ENCODE measurements around the gene ANXA5. TPM values are rescaled to one million over a fixed set of nuclear protein-coding genes. Genes with fewer than 3 reads are reported as not detected.

The ANXA5 gene
- total and polyA plus RNA-seq, 7 donors: 59.1 to 264 (median 116) TPM

- ATAC-seq: no peak
These were observed 43.6 kb downstream of the ANXA5 start for GRCh38 chr4:121653214-121653613.

GRCh38 chr4:121651597-121651996 is 45.2 kb downstream of the ANXA5 start:
- peaks cover 0 to 3% (median 0%) of the 10 kb centered on the region in 3 donors for H3K27me3 ChIP-seq (ENCODE audit: insufficient read depth in 3 of 3, low read length in 2 of 3)
- no peak overlapping the region for H3K4me3 ChIP-seq
- H3K9me3 ChIP-seq: no peaks in the 10 kb centered on the region
- intact Hi-C loops (cut with DNase I): loop anchor here in 1 of 2 donors (10.0 kb wide), 1 partner anchor 277 kb away; no protein-coding TSS in a partner anchor
- no peak for TF ChIP-seq CTCF (IDR thresholded peaks at IDR 0.05)
- H3K36me3 ChIP-seq (ENCODE audit: insufficient read depth in 1 of 2, low read depth in 1 of 2): no peaks in the 10 kb centered on the region
- no peak overlapping the region for H3K27ac ChIP-seq
- no peaks in the 10 kb centered on the region for H3K4me1 ChIP-seq
- WGBS, 3 donors: 46 to 50% (median 47%) methylated on average over 5 of the region's 5 CpGs
- ATAC-seq: no peak
- DNase-seq: no peak

More at GRCh38 chr4:121653214-121653613, 43.6 kb downstream of the ANXA5 start:
- intact Hi-C loops (cut with DNase I): loop anchor here in 1 of 2 donors (10.0 kb wide), 1 partner anchor 278 kb away; no protein-coding TSS in a partner anchor
- no peak for TF ChIP-seq CTCF (IDR thresholded peaks at IDR 0.05)
- H3K4me1 ChIP-seq: no peaks in the 10 kb centered on the region
- no peak overlapping the region for H3K4me3 ChIP-seq
- no peaks in the 10 kb centered on the region for H3K36me3 ChIP-seq (ENCODE audit: insufficient read depth in 1 of 2, low read depth in 1 of 2)
- DNase-seq: no peak
- no peaks in the 10 kb centered on the region for H3K9me3 ChIP-seq
- WGBS, 3 donors: 93 to 100% (median 99%) methylated on average over 1 of the region's 1 CpG
- no peak overlapping the region for H3K27ac ChIP-seq
- H3K27me3 ChIP-seq (ENCODE audit: insufficient read depth in 3 of 3, low read length in 2 of 3): peaks cover 0 to 3% (median 0%) of the 10 kb centered on the region in 3 donors

GRCh38 chr4:121650741-121651140 is 46.0 kb downstream of the ANXA5 start:
- H3K27ac ChIP-seq: no peak overlapping the region
- intact Hi-C loops (cut with DNase I): loop anchor here in 1 of 2 donors (10.0 kb wide), 1 partner anchor 276 kb away; no protein-coding TSS in a partner anchor
- H3K36me3 ChIP-seq (ENCODE audit: insufficient read depth in 1 of 2, low read depth in 1 of 2): no peaks in the 10 kb centered on the region
- no peak overlapping the region for H3K4me3 ChIP-seq
- WGBS, 3 donors: 85 to 89% (median 88%) methylated on average over 2 of the region's 2 CpGs
- no peaks in the 10 kb centered on the region for H3K9me3 ChIP-seq
- no peak for TF ChIP-seq CTCF (IDR thresholded peaks at IDR 0.05)
- DNase-seq (no peak), ATAC-seq (no peak)
- H3K27me3 ChIP-seq (ENCODE audit: insufficient read depth in 3 of 3, low read length in 2 of 3): peaks cover 0 to 3% (median 0%) of the 10 kb centered on the region in 3 donors
- no peaks in the 10 kb centered on the region for H3K4me1 ChIP-seq

- Histone ChIP-seq H3K9me3 (no peaks in the 10 kb centered on the region), H3K36me3 (ENCODE audit: insufficient read depth in 1 of 2, low read depth in 1 of 2) (no peaks in the 10 kb centered on the region), H3K4me3 (no peak overlapping the region), H3K4me1 (no peaks in the 10 kb centered on the region), H3K27me3 (ENCODE audit: insufficient read depth in 3 of 3, low read length in 2 of 3) (peaks cover 0 to 3% (median 0%) of the 10 kb centered on the region in 3 donors), H3K27ac (no peak overlapping the region)
- no peak for TF ChIP-seq CTCF (IDR thresholded peaks at IDR 0.05)
- ATAC-seq: no peak
- WGBS, 3 donors: 7 to 13% (median 9%) methylated on average over 3 of the region's 3 CpGs
- intact Hi-C loops (cut with DNase I): no loop called here
- no peak for DNase-seq
These were observed 48.3 kb downstream of the ANXA5 start for GRCh38 chr4:121648516-121648915.

Data from psoas muscle (tissue), 8 donors.